HG03280 (cell line): ENCODE data around the gene FGFR3.
A peak's percentile ranks its signal among the peaks of the same experiment; 100 is the strongest.

Experiments
- ATAC-seq: cut with Tn5 transposase; IDR thresholded peaks from one replicate; pipeline ENCODE4 v1.9.1; 2021; ENCODE audit warnings: mild to moderate bottlenecking, moderate library complexity; ENCODE audit not compliant: unreplicated experiment

Gene FGFR3

GRCh38 chr4:1786544-1787362, 6.3 kb upstream of the FGFR3 start:
- no peak for ATAC-seq

DNA sequence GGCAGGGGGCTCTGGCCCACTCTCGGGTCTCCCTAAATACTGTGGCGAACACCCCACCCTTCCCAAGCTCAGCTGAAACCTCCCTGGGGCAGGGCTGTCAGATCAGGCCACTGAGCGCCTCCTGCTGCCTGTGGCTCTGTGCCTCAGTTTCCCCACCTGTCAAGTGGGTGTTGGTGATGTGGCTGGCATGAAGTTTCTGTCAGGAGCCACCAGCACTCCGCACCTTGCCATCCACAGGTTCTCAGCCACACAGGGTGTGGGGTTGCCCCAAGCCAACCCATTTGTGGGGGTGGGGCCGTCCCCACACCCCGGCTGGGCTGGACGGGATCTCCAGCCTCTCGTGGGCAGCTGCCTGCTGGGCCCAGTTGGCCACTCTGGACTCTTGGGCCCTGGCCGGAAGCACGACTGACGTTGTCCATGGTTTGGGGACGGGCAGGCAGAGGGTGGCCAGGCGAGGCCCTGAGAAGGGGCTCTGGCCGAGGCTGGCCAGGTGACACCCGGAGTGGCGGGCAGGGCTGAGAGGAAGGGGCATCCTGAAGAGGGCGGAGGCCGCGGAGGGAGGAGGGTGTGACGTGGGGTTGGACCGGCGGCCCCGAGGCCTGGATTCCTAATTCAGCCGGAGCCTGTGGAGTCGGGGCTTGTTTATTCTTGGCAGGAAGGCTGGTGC, 5.5 kb upstream of the FGFR3 start:
- no peak for ATAC-seq

- no peak for ATAC-seq
These were observed 4.7 kb upstream of the FGFR3 start for GRCh38 chr4:1788254-1788973.

GRCh38 chr4:1789552-1789951, 3.5 kb upstream of the FGFR3 start:
- no peak for ATAC-seq

GRCh38 chr4:1790005-1790404, 3.1 kb upstream of the FGFR3 start:
- no peak for ATAC-seq

GRCh38 chr4:1792158-1792831, 798 bp upstream of the FGFR3 start:
- no peak for ATAC-seq

DNA sequence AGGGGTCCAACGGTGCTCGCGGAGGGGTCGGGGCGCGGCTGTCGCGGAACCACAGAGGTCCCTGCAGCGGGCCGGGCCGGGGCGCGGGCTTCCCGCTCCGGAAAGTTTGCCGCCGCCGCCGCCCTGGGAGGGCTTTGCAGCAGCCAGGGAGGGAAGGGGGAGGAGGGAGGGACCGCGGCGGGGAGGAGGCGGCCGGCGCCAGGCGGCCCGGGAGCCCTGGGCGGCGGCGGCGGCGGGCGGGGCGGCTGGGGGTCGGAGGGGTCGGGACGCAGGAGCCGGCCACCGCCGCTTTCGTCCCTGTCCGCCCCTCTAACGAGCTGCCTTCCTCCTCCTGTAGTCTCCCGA, 375 bp downstream of the FGFR3 start:
- ATAC-seq: peak; percentile 22

GRCh38 chr4:1793940-1794808, 1.1 kb downstream of the FGFR3 start:
- no peak for ATAC-seq

DNA sequence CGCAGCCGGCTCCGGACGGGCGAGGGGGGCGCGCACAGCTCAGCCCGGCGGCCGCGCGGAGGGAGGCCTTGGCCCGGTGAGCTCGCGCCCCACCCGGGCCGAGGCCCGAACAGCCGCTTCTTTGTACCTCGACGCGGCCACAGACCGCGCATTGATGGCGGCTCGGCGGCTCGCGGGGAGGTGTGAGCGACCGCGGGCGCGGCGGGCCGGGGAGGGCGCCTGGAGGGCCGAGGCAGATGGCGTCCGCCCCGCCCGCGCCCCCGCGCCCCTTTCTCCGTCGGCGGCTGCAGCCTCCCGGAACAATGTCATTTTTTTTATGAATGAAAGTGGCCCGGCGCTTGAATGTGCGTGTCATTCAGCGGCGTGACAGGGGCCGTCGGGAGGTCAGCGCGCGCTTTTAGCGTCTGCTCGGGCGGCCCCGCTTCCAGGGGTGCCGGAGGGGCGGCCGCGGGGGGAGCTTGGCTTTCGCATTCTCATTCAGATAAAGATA, 1.8 kb downstream of the FGFR3 start:
- ATAC-seq: no peak

- ATAC-seq: no peak
These were observed 2.5 kb downstream of the FGFR3 start for GRCh38 chr4:1795299-1796195.

DNA sequence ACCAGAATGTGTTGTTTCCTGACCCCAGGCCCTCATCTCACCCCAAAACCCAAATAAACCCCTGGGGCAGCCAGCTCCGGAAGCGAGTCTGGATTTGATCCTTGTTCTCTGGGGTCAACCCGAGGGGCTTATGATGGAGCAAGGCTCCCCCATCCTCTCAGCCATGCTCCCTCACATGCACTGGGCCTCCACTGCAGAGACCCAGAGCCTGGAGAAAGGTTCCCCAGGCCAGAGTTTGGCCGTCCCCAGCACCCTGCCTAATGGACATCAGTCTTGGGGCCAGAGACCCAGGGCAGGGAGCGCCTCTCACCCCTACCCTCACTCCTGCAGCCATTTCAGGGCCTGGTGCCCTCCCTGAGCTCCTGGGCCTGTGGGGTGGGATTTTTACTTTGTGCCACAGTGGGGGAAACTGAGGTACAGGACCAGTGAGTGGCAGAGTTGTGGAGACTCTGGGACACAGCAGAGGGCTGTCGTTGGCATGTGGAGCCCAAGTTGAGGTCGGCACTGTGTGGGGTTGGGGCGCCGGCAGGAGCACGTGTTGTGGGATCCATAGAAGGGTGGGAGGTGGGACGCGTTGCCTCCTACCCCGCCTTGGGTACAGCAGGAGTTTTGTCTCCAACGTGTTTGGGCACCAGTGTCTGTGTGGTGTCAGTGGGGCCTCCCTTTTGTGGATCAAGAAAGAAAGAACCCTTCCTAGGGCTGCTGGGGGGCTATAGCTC, 3.6 kb downstream of the FGFR3 start:
- no peak for ATAC-seq

GRCh38 chr4:1797298-1797860, 4.3 kb downstream of the FGFR3 start:
- no peak for ATAC-seq

GRCh38 chr4:1797861-1798579, 4.9 kb downstream of the FGFR3 start:
- ATAC-seq: no peak

DNA sequence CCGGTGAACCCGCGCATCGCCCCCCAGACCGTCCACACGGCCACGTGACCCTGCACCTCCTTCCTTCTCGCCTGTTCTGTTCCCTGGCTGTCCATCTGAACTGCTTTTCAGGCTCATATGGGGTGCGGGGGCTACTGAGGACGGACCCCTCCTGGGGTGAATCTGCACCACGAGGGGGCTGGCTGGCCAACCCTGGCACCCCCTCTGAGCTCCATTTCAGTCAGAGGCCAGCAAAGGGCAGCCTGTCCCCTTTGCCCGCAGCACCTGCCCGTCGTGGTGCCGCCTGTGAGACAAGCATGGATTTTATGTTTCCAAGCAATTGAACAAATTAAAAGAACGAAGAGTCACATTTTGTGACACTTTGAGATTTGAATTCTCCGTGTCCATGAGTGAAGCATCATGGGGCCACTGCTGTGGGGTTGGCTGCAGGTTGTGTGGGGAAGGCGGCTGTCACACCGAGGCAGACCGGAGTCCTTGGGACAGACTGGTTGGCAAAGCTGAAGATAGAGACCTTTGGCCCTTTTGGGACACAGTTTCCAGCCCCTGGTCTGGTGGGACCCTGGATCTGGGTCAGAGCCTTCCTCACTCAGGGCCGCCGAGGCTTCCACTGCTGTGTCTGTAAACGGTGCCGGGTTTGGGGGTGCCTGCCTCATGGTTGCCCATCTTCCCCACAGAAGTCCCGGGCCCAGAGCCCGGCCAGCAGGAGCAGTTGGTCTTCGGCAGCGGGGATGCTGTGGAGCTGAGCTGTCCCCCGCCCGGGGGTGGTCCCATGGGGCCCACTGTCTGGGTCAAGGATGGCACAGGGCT, 5.7 kb downstream of the FGFR3 start:
- no peak for ATAC-seq

- no peak for ATAC-seq
These were observed 6.6 kb downstream of the FGFR3 start for GRCh38 chr4:1799387-1800375.

DNA sequence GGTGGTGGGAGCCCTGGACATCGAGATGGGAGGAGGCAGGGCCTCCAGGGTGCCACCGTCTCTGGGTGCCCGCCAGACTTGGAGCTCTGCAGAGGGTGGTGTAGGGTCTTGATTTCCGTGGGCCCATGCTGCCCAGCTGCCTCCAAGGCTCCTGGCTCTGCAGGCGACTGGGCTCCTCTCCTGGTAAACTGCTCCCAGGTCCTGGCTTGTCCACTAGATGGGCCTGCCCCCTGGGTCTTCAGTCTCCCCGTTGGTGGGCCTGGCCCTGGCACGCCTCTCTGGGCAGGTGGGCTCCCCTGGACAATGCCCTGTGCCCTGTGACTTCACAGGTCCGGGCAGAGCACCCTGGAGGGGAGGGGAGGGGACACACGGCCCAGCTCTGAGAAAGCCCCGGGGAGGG, 7.7 kb downstream of the FGFR3 start:
- no peak for ATAC-seq
